SU-DHL-6 (cell line): ENCODE data around the gene PKN2.

Experiments used
- CTCF ChIP-seq: fragments of 200-600 bp; sonication (generic); IDR thresholded peaks from one replicate; pipeline ENCODE4 v1.5.1; 2017; ENCODE audit warnings: antibody characterized with exemption, mild to moderate bottlenecking, low read length, moderate library complexity; ENCODE audit not compliant: insufficient read depth, poor library complexity, severe bottlenecking
- EZH2phosphoT487 ChIP-seq: fragments of 200-600 bp; sonication (generic), shearing (Covaris generic); conservative IDR thresholded peaks from 2 replicates; pipeline ENCODE4 v1.6.1; 2018; ENCODE audit warnings: mild to moderate bottlenecking, antibody characterized with exemption, low read length, moderate library complexity, mixed read lengths

GRCh38 chr1:88812366-88812765, 128.3 kb downstream of the PKN2 start:
- no peak for TF ChIP-seq CTCF
- no peak for TF ChIP-seq EZH2phosphoT487
